Measurements from ENCODE around the gene RSBN1L. TPM values are rescaled to one million over a fixed set of nuclear protein-coding genes. Genes with fewer than 3 reads are reported as not detected.
"Not testable (repeated sequence)": the region's sequence is repeated elsewhere in the genome, so short reads cannot be mapped to it uniquely, and the experiment has no call there.

Gene RSBN1L
- total and polyA plus RNA-seq, 2 experiments from 2014 or later, result 4.8 to 19.2 TPM

- TF ChIP-seq EZH2phosphoT487 (IDR thresholded peaks at IDR 0.05; ENCODE audit: low read depth, severe bottlenecking, unreplicated experiment) (no peak), CTCF (IDR thresholded peaks at IDR 0.05; ENCODE audit: poor library complexity) (peak; percentile 74)
- H3K4me2 ChIP-seq, result no peak overlapping the region
- H3K36me3 ChIP-seq (replicated peaks; ENCODE audit: insufficient read depth, low read depth), result no peaks in the 10 kb centered on the region
- 23% methylated on average over 3 of the region's 3 CpGs for WGBS (ENCODE audit: low lambda C conversion rate, missing lambda C conversion rate)
- peaks cover 13% of the 10 kb centered on the region for H3K4me1 ChIP-seq (ENCODE audit: insufficient read depth)
- H2AFZ ChIP-seq, result no peak overlapping the region
- H3K9me3 ChIP-seq (ENCODE audit: low read depth), result no peaks in the 10 kb centered on the region
- H3K27me3 ChIP-seq, result no peaks in the 10 kb centered on the region
- peak overlapping the region; percentile 8 for H3K27ac ChIP-seq
- H4K20me1 ChIP-seq (ENCODE audit: insufficient read depth, poor library complexity, severe bottlenecking), result no peaks in the 10 kb centered on the region
- no peaks in the 10 kb centered on the region for H3K79me2 ChIP-seq
- DNase-seq (ENCODE audit: low spot score), result peak; percentile 66
- no peak overlapping the region for H3K4me3 ChIP-seq
- no peaks in the 10 kb centered on the region for H3K9me2 ChIP-seq (replicated peaks; ENCODE audit: insufficient read depth)
Observed at GRCh38 chr7:77651575-77652162, 44.6 kb upstream of the RSBN1L start.

GRCh38 chr7:77652826-77653225 lies 43.4 kb upstream of the RSBN1L start:
- DNase-seq (ENCODE audit: low spot score); H3K4me3 ChIP-seq; H3K9me3 ChIP-seq (ENCODE audit: low read depth); H3K4me2 ChIP-seq; H3K27ac ChIP-seq; H2AFZ ChIP-seq; H3K36me3 ChIP-seq (replicated peaks; ENCODE audit: insufficient read depth, low read depth); H3K79me2 ChIP-seq; H3K9me2 ChIP-seq (replicated peaks; ENCODE audit: insufficient read depth); H3K27me3 ChIP-seq; H4K20me1 ChIP-seq (ENCODE audit: insufficient read depth, poor library complexity, severe bottlenecking): not testable (repeated sequence)
- peaks cover 13% of the 10 kb centered on the region for H3K4me1 ChIP-seq (ENCODE audit: insufficient read depth)
- 98% methylated on average over 12 of the region's 12 CpGs for WGBS (ENCODE audit: low lambda C conversion rate, missing lambda C conversion rate)

- no peak overlapping the region for H3K27ac ChIP-seq
- H3K27me3 ChIP-seq, result no peaks in the 10 kb centered on the region
Observed at GRCh38 chr7:77653572-77653971, 42.7 kb upstream of the RSBN1L start.

GRCh38 chr7:77655356-77655755 lies 40.9 kb upstream of the RSBN1L start:
- no peak overlapping the region for H2AFZ ChIP-seq
- H3K27me3 ChIP-seq, result no peaks in the 10 kb centered on the region
- DNase-seq (ENCODE audit: low spot score), result no peak
- H3K79me2 ChIP-seq, result no peaks in the 10 kb centered on the region
- H4K20me1 ChIP-seq (ENCODE audit: insufficient read depth, poor library complexity, severe bottlenecking), result no peaks in the 10 kb centered on the region
- H3K9me3 ChIP-seq (ENCODE audit: low read depth), result no peaks in the 10 kb centered on the region
- no peak overlapping the region for H3K4me2 ChIP-seq
- no peaks in the 10 kb centered on the region for H3K9me2 ChIP-seq (replicated peaks; ENCODE audit: insufficient read depth)
- H3K4me3 ChIP-seq, result no peak overlapping the region
- TF ChIP-seq EZH2phosphoT487 (IDR thresholded peaks at IDR 0.05; ENCODE audit: low read depth, severe bottlenecking, unreplicated experiment) (no peak), EZH2 (IDR thresholded peaks at IDR 0.05; ENCODE audit: borderline replicate concordance) (no peak), CTCF (IDR thresholded peaks at IDR 0.05; ENCODE audit: poor library complexity) (no peak)
- WGBS (ENCODE audit: low lambda C conversion rate, missing lambda C conversion rate), result 95% methylated on average over 1 of the region's 1 CpG
- H3K36me3 ChIP-seq (replicated peaks; ENCODE audit: insufficient read depth, low read depth), result no peaks in the 10 kb centered on the region
- peaks cover 4% of the 10 kb centered on the region for H3K4me1 ChIP-seq (ENCODE audit: insufficient read depth)
- no peak overlapping the region for H3K27ac ChIP-seq

More at GRCh38 chr7:77653572-77653971, 42.7 kb upstream of the RSBN1L start:
- WGBS (ENCODE audit: low lambda C conversion rate, missing lambda C conversion rate), result 90% methylated on average over 2 of the region's 2 CpGs
- no peak overlapping the region for H3K4me2 ChIP-seq
- no peaks in the 10 kb centered on the region for H3K9me2 ChIP-seq (replicated peaks; ENCODE audit: insufficient read depth)
- no peak overlapping the region for H3K4me3 ChIP-seq
- DNase-seq (ENCODE audit: low spot score), result no peak
- H3K9me3 ChIP-seq (ENCODE audit: low read depth), result no peaks in the 10 kb centered on the region
- H2AFZ ChIP-seq, result no peak overlapping the region
- no peaks in the 10 kb centered on the region for H3K36me3 ChIP-seq (replicated peaks; ENCODE audit: insufficient read depth, low read depth)
- TF ChIP-seq CTCF (IDR thresholded peaks at IDR 0.05; ENCODE audit: poor library complexity), result no peak
- TF ChIP-seq EZH2phosphoT487 (IDR thresholded peaks at IDR 0.05; ENCODE audit: low read depth, severe bottlenecking, unreplicated experiment), result no peak
- TF ChIP-seq EZH2 (IDR thresholded peaks at IDR 0.05; ENCODE audit: borderline replicate concordance), result no peak
- no peaks in the 10 kb centered on the region for H4K20me1 ChIP-seq (ENCODE audit: insufficient read depth, poor library complexity, severe bottlenecking)
- H3K79me2 ChIP-seq, result no peaks in the 10 kb centered on the region
- H3K4me1 ChIP-seq (ENCODE audit: insufficient read depth), result peaks cover 13% of the 10 kb centered on the region
